GM12878 (cell line): Measurements from ENCODE around the gene CAMK2B.

Experiments used
- BHLHE40 ChIP-seq, 2 experiments: fragments of 450-650 bp in 1 of 2; IDR thresholded peaks; 2 replicates each; pipeline ENCODE4 v1.6.1; 2011 to 2017; ENCODE audit warnings: low read depth in 2 of 2, borderline replicate concordance in 1 of 2, improper control_type of control experiment in 1 of 2, low read length in 1 of 2, mild to moderate bottlenecking in 1 of 2
- EP300 ChIP-seq, 2 experiments: fragments of 150-350 bp in 1 of 2; IDR thresholded peaks; 2 replicates each; pipeline ENCODE4 v1.6.1; 2011 to 2012; ENCODE audit warnings: low read depth in 2 of 2, low read length in 2 of 2, borderline replicate concordance in 1 of 2, improper control_type of control experiment in 1 of 2, inconsistent platforms in 1 of 2; ENCODE audit not compliant: control insufficient read depth in 1 of 2

- TF ChIP-seq EP300 (IDR thresholded peaks at IDR 0.05; ENCODE audit: borderline replicate concordance in 1 of 2, control insufficient read depth in 1 of 2, low read depth in 2 of 2, low read length in 2 of 2) (no peak), BHLHE40 (IDR thresholded peaks at IDR 0.05; ENCODE audit: borderline replicate concordance in 1 of 2, low read depth in 2 of 2, low read length in 1 of 2) (no peak)
Observed at GRCh38 chr7:44189993-44190872, 135.2 kb downstream of the CAMK2B start.
